Esophagus muscularis mucosa (tissue), 3 donors: Measurements from ENCODE around the gene CD55.

Experiments
- EP300 ChIP-seq: sonication (generic); formaldehyde crosslinking; IDR thresholded peaks from one replicate; pipeline ENCODE4 v1.6.1; 2017; ENCODE audit warnings: antibody characterized with exemption
- TF ChIP-seq, protein P1 (sequence below), 3 experiments: fragments of 200-600 bp in 2 of 3; fragments of 450-650 bp in 1 of 3; sonication (generic) in 2 of 3; IDR thresholded peaks; one replicate each; pipeline ENCODE4 v1.5.1; 2017 to 2019; ENCODE audit warnings: antibody characterized with exemption in 3 of 3, mild to moderate bottlenecking in 2 of 3, moderate library complexity in 1 of 3

DNA sequence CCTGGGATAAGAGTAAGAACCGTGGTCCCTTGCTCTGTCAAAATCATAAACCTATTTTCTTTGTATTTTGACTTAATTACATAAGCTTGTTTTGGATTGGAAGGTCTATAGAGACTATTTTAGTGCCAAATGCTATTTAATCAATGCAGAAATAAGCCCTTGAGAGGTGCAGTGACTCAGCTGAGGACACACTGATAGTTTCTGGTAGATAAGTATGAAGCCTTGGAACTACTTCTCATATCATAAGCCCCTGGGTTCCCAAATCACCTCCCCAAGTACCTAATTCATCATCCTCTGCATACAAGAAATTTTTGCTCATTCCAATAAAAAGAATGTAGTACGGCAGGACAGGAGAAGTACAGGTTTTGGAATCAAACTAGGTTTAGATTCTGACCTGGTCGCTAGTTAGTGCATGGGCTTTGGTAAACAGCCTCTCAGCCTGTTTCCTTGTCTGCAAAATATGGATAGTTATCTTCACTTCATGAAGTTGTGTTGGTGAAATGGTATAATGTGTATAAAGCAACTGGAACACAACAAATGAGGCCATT is 3.3 kb upstream of the CD55 start:
- TF ChIP-seq, protein P1, sequence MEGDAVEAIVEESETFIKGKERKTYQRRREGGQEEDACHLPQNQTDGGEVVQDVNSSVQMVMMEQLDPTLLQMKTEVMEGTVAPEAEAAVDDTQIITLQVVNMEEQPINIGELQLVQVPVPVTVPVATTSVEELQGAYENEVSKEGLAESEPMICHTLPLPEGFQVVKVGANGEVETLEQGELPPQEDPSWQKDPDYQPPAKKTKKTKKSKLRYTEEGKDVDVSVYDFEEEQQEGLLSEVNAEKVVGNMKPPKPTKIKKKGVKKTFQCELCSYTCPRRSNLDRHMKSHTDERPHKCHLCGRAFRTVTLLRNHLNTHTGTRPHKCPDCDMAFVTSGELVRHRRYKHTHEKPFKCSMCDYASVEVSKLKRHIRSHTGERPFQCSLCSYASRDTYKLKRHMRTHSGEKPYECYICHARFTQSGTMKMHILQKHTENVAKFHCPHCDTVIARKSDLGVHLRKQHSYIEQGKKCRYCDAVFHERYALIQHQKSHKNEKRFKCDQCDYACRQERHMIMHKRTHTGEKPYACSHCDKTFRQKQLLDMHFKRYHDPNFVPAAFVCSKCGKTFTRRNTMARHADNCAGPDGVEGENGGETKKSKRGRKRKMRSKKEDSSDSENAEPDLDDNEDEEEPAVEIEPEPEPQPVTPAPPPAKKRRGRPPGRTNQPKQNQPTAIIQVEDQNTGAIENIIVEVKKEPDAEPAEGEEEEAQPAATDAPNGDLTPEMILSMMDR (IDR thresholded peaks at IDR 0.05) = no peak
- TF ChIP-seq EP300 = no peak
